GM20431 (cell line): ENCODE results near the gene MOSPD2.

Experiments used
- in situ Hi-C: fragments of 300-500 bp; cut with MseI, MboI; formaldehyde crosslinking; loops from one replicate; pipeline ENCODE4 v1.15.0; 2020; ENCODE audit warnings: low sequenced_read_pairs; ENCODE audit not compliant: unreplicated experiment

MOSPD2 gene

GRCh38 chrX:14872851-14873675, at the start of gene MOSPD2, which contains the start of gene FANCB:
Gene MOSPD2, plus strand, starts transcription at chrX:14873421. Its CDS starts 108 bp downstream, at chrX:14873529.
Gene FANCB, minus strand, starts transcription at chrX:14873069. Its CDS starts 7,559 bp downstream, at chrX:14865510.
- in situ Hi-C loops, result no loop called here

- in situ Hi-C loops, result no loop called here
Observed at GRCh38 chrX:14825851-14826250, 47.4 kb upstream of the MOSPD2 start.

GRCh38 chrX:14826319-14826718, 46.9 kb upstream of the MOSPD2 start:
- in situ Hi-C loops, result no loop called here

GRCh38 chrX:14829643-14830042, 43.6 kb upstream of the MOSPD2 start:
- in situ Hi-C loops, result no loop called here

GRCh38 chrX:14832151-14832550, 41.1 kb upstream of the MOSPD2 start:
- in situ Hi-C loops, result no loop called here

GRCh38 chrX:14832586-14832985, 40.6 kb upstream of the MOSPD2 start:
- in situ Hi-C loops, result no loop called here

- in situ Hi-C loops, result no loop called here
Observed at GRCh38 chrX:14837155-14837554, 36.1 kb upstream of the MOSPD2 start.

GRCh38 chrX:14843666-14844065, 29.6 kb upstream of the MOSPD2 start:
- in situ Hi-C loops, result no loop called here

- in situ Hi-C loops, result no loop called here
Observed at GRCh38 chrX:14851526-14851925, 21.7 kb upstream of the MOSPD2 start.

- in situ Hi-C loops, result no loop called here
Observed at GRCh38 chrX:14864631-14865030, 8.6 kb upstream of the MOSPD2 start.

GRCh38 chrX:14865201-14865600, 8.0 kb upstream of the MOSPD2 start:
- in situ Hi-C loops, result no loop called here

- in situ Hi-C loops, result no loop called here
Observed at GRCh38 chrX:14871767-14872166, 1.5 kb upstream of the MOSPD2 start.

GRCh38 chrX:14872355-14872754, 866 bp upstream of the MOSPD2 start:
- in situ Hi-C loops, result no loop called here

GRCh38 chrX:14873676-14874049, 442 bp downstream of the MOSPD2 start:
- in situ Hi-C loops, result no loop called here

- in situ Hi-C loops, result no loop called here
Observed at GRCh38 chrX:14875624-14876023, 2.4 kb downstream of the MOSPD2 start.

GRCh38 chrX:14883826-14884225, 10.6 kb downstream of the MOSPD2 start:
- in situ Hi-C loops, result no loop called here

- in situ Hi-C loops, result no loop called here
Observed at GRCh38 chrX:14884714-14885113, 11.5 kb downstream of the MOSPD2 start.

- in situ Hi-C loops, result no loop called here
Observed at GRCh38 chrX:14886252-14886651, 13.0 kb downstream of the MOSPD2 start.

GRCh38 chrX:14896273-14896672, 23.1 kb downstream of the MOSPD2 start:
- in situ Hi-C loops, result no loop called here

- in situ Hi-C loops, result no loop called here
Observed at GRCh38 chrX:14897042-14897441, 23.8 kb downstream of the MOSPD2 start.

- in situ Hi-C loops, result no loop called here
Observed at GRCh38 chrX:14899607-14900006, 26.4 kb downstream of the MOSPD2 start.

- in situ Hi-C loops, result no loop called here
Observed at GRCh38 chrX:14902537-14902936, 29.3 kb downstream of the MOSPD2 start.
